Ascending aorta (tissue), 2 donors: ENCODE measurements around the gene SP4. TPM values are rescaled to one million over a fixed set of nuclear protein-coding genes. Genes with fewer than 3 reads are reported as not detected.

Source experiments
- DNase-seq, 2 donors: peaks; one replicate each; pipeline ENCODE4 v3.0.0-alpha.2; 2019; ENCODE audit warnings: low spot score in 2 of 2
- H3K27ac ChIP-seq, 2 donors: fragments of 200-600 bp; sonication (generic); one replicate each; pipeline ENCODE4 v1.5.1; 2016 to 2017; ENCODE audit warnings: mild to moderate bottlenecking in 1 of 2
- H3K27me3 ChIP-seq: fragments of 200-600 bp; sonication (generic); one replicate; pipeline ENCODE4 v1.5.1; 2017
- H3K36me3 ChIP-seq, 2 donors: fragments of 200-600 bp; sonication (generic); one replicate each; pipeline ENCODE4 v1.5.1; 2016
- H3K4me1 ChIP-seq, 2 donors: fragments of 200-600 bp; sonication (generic); one replicate each; pipeline ENCODE4 v1.5.1; 2016 to 2017; ENCODE audit warnings: mild to moderate bottlenecking in 1 of 2
- H3K4me3 ChIP-seq, 2 donors: fragments of 200-600 bp; sonication (generic); one replicate each; pipeline ENCODE4 v1.5.1; 2016 to 2017; ENCODE audit warnings: mild to moderate bottlenecking in 1 of 2
- H3K9me3 ChIP-seq, 2 donors: fragments of 200-600 bp; sonication (generic); one replicate each; pipeline ENCODE4 v1.5.1; 2016
- CTCF ChIP-seq, 3 experiments: fragments of 200-600 bp in 2 of 3; fragments of 450-650 bp in 1 of 3; sonication (generic) in 2 of 3; IDR thresholded peaks; one replicate each; pipeline ENCODE4 v1.5.1; 2016 to 2019; ENCODE audit warnings: antibody characterized with exemption in 3 of 3, mild to moderate bottlenecking in 1 of 3, moderate library complexity in 1 of 3
- intact Hi-C: fragments of 100-400 bp; cut with DNase I; formaldehyde crosslinking; loops from one replicate; pipeline ENCODE4 v1.15.1; 2023
- total RNA-seq: library from RNA; depleted of rRNA; stranded (reverse); fragments of >200 nt; gene quantifications from one replicate; pipeline ENCODE4 v1.1.0, GENCODE V29; 2016

Gene SP4
- total RNA-seq, 1 donor from 2014 or later = 2.9 TPM

- H3K4me3 ChIP-seq = no peak overlapping the region
- intact Hi-C loops = loop anchor here (10.0 kb wide), 2 partner anchors 812 to 1302 kb away; partner anchors contain the start of gene IL6
- TF ChIP-seq CTCF (IDR thresholded peaks at IDR 0.05) = no peak
- H3K4me1 ChIP-seq = no peaks in the 10 kb centered on the region
- no peaks in the 10 kb centered on the region for H3K36me3 ChIP-seq
- no peak for DNase-seq
- H3K27ac ChIP-seq = no peak overlapping the region
- no peaks in the 10 kb centered on the region for H3K9me3 ChIP-seq
- H3K27me3 ChIP-seq = no peaks in the 10 kb centered on the region
Measured at GRCh38 chr7:21422751-21423150, 5.1 kb upstream of the SP4 start.

GRCh38 chr7:21425290-21425689 lies 2.6 kb upstream of the SP4 start:
- H3K27me3 ChIP-seq = no peaks in the 10 kb centered on the region
- no peaks in the 10 kb centered on the region for H3K36me3 ChIP-seq
- no peak overlapping the region for H3K4me3 ChIP-seq
- no peak for DNase-seq
- H3K4me1 ChIP-seq = no peaks in the 10 kb centered on the region
- H3K27ac ChIP-seq = no peak overlapping the region
- intact Hi-C loops = loop anchor here (5.0 to 10.0 kb wide), 4 partner anchors 643 to 1757 kb away; partner anchors contain the start of genes IL6 and NUP42
- TF ChIP-seq CTCF (IDR thresholded peaks at IDR 0.05) = no peak
- no peaks in the 10 kb centered on the region for H3K9me3 ChIP-seq

DNA sequence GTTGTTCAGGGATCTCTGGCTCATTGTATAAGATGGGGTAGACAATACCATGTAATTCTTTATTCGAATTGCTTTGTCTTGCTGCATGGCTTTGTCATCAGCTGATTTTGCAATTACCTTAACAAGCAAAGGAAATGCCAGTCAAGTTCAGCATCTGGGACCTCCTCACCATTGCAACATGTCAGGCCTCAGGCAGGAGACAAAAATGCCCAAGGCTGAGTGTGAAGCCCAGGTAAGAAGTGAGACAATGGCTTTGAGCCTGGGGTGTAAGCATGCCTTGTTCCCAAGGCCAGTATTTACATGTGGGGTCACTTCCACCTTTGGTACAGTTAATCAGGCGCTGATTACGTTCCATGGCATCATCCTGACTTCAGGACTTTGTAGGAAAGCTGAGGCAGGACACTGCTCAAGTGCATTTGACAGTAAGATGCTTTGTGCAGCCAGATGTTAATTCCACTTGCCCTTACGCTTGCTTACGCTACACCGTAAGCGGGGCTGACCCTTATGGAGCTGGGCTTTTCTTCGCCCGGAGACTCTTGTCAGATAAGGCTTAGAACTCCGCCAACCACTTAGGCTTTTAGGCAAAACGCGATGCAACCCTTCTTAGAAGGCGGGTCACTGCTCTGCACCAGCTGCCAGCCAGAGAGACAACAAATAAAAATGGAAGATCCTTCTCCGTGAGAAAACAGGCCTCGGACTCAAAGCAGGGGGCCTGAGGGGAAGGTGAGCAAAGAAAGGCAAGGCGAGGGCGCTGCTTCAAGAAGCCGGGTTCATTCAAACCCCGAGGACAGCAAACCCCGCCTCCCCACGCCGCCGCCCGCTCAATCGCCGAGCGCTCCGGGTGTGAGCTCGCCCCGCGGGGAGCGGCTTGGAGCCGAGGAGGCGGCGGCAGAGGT lies 1.3 kb upstream of the SP4 start:
- no peak for DNase-seq
- no peaks in the 10 kb centered on the region for H3K9me3 ChIP-seq
- no peaks in the 10 kb centered on the region for H3K36me3 ChIP-seq
- intact Hi-C loops = loop anchor here (1.0 to 10.0 kb wide), 7 partner anchors 153 to 1872 kb away; partner anchors contain the start of genes IL6, MALSU1 and NUP42
- peaks cover 0 to 6% of the 10 kb centered on the region in 2 donors for H3K4me1 ChIP-seq
- no peaks in the 10 kb centered on the region for H3K27me3 ChIP-seq
- H3K27ac ChIP-seq = peak overlapping the region in 1 of 2 donors; percentile 98
- peak overlapping the region; percentile 53 to 59 for H3K4me3 ChIP-seq
- no peak for TF ChIP-seq CTCF (IDR thresholded peaks at IDR 0.05)

- DNase-seq = peak; percentile 95 to 99
- intact Hi-C loops = loop anchor here (1.0 to 10.0 kb wide), 7 partner anchors 152 to 1871 kb away; partner anchors contain the start of genes IL6, MALSU1 and NUP42
- peaks cover 0 to 6% of the 10 kb centered on the region in 2 donors for H3K4me1 ChIP-seq
- H3K27me3 ChIP-seq = no peaks in the 10 kb centered on the region
- peak overlapping the region; percentile 97 to 98 for H3K27ac ChIP-seq
- no peaks in the 10 kb centered on the region for H3K9me3 ChIP-seq
- TF ChIP-seq CTCF (IDR thresholded peaks at IDR 0.05) = peak in 2 of 3 experiments; percentile 4 to 8
- H3K36me3 ChIP-seq = no peaks in the 10 kb centered on the region
- H3K4me3 ChIP-seq = peak overlapping the region; percentile 55 to 87
Measured at GRCh38 chr7:21427182-21427870, 557 bp upstream of the SP4 start.

DNA sequence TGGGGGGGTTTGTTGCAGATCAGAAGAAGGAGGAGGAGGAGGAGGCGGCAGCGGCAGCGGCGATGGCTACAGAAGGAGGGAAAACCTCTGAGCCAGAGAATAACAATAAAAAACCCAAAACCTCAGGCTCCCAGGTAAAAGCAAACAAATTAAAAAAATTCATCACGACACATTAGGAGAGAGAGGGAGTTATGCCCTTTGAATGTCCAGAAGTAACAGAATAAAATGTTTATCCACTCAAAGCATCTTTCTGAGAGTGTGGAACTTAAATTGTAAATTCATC lies 717 bp downstream of the SP4 start:
- H3K36me3 ChIP-seq = no peaks in the 10 kb centered on the region
- H3K27me3 ChIP-seq = no peaks in the 10 kb centered on the region
- H3K9me3 ChIP-seq = no peaks in the 10 kb centered on the region
- peak overlapping the region; percentile 55 to 87 for H3K4me3 ChIP-seq
- DNase-seq = no peak
- peaks cover 0 to 6% of the 10 kb centered on the region in 2 donors for H3K4me1 ChIP-seq
- H3K27ac ChIP-seq = peak overlapping the region; percentile 97 to 98
- intact Hi-C loops = loop anchor here (5.0 to 10.0 kb wide), 4 partner anchors 646 to 1754 kb away; partner anchors contain the start of genes IL6 and NUP42
- no peak for TF ChIP-seq CTCF (IDR thresholded peaks at IDR 0.05)
